ENCODE measurements around the gene TCTN2.

The TCTN2 gene

DNA sequence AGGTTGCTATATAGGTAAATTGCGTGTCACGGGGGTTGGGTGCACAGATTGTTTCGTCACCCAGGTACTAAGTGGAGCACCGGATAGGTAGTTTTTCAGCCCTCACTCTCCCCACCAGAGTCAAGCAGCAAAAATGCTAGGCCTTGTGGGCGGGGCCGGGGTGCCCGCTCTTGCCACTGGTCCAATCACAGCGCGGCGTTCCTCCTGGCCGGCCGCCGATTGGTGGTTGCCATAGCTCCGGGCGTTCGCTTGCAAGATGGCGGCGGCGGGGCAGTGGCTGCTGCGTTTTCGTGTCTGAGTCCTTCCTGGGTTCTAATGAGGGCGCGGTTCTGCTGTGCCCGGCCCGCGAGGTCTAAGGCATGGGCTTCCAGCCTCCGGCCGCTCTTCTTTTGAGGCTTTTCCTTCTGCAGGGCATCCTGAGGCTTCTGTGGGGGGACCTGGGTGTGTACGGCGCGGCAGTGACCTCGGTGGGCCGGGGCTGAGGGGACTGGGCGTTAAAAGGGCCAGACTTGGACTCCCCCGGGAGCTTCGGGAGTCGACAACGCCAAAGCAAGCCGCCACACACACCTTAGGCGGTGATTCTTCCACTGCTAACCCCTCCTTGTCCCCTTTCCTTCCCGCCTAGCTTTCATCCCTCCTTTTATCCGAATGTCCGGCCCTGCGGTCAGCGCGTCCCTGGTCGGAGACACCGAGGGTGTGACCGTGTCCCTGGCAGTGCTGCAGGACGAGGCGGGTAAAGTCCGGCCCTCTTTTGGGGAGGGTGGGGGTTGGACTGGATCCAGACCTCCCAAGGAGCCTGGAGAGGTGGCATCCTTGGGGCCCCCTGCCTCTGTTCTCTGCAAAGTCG, at the start of gene TCTN2:
TSS of gene TCTN2 (plus strand) at position 232 of the 847 bp plus-strand sequence. CDS start at position 360, 128 bp downstream.
- DNase-seq = peak; percentile 59

DNA sequence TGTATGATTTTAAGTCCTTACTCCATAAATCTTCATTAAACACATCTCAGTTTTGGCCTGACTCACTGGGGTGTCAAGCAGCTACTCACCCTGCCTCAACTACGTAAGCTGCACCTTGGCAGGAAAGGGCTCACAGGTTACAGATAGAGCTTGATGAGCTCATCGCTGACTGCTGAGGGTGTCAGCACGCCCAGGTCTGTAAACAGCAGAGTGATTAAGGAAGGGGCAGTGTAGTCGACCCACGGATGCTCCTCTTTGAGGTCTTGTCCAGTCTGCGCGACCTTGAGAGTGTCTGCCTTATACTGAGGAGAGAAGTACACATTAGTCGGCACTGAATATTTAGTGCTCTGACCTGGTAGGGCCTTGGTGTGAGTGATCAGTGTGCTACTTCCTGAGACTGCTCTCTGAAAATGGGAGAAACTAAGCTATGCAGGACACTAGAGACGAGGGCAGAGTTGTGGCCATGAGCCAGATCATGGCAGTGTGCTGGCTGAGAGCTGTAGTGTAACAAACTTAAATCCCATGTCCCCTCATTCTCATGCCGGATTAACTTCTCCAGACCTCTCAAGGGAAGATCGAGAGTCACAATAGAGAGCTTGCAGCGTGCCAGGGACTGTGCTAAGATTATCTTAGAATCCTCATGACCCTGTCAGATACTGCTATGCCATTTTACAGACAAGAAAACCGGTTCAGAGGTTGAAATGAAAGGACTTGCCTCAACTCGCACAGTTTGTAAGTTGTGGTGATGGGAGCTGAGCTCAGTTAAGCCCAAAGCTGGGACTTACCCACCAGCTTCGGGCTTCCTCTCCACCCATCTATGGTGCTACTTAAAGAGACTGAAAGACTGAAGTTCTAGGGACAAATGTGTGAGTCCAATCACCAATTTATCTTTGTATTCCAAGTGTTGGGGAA, 49.0 kb upstream of the TCTN2 start:
- DNase-seq = no peak

DNA sequence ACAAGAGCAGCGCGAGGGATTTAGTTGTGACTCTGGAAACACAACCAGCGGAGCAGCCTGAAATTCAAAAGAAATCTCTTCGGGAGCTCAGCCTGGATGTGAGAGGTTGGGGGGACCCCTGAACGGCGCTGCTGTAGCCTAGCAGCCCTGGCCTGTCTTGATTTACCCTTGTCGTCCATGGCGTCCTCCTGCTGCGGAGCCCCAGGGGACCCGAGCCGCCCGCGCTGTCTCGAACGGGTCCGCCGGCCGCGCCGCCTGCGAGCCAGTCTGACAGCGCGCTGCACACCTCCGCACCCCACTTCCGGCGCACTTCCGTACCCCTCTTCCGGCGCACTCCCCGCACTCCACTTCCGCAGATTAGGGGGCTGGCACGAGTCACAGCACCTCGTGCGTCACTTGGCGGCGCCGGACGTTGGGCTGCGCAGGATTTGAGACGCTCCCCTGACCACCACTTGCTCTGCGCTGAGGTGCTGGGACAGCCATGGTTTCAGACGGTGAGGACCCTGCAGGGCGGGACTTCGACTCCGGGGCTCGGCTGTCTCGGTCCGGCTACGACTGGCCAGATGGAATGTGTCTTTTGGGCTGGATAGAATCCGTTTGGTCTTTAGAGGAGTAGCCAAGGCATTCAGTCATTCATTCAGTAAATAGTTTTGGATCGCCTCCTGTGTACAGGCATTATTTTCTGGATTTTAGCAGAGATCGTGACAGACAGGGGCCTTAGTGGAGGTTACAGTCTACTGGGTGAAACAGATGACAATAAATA, 37.4 kb upstream of the TCTN2 start, which contains the start of the genes EIF2B1 and GTF2H3:
TSS of gene EIF2B1 (minus strand) at position 308 of the 763 bp plus-strand sequence. CDS start at position 179, 129 bp downstream.
TSS of gene GTF2H3 (plus strand) at position 451 of the 763 bp plus-strand sequence. CDS start at position 482, 31 bp downstream.
- peak; percentile 93 for DNase-seq

DNA sequence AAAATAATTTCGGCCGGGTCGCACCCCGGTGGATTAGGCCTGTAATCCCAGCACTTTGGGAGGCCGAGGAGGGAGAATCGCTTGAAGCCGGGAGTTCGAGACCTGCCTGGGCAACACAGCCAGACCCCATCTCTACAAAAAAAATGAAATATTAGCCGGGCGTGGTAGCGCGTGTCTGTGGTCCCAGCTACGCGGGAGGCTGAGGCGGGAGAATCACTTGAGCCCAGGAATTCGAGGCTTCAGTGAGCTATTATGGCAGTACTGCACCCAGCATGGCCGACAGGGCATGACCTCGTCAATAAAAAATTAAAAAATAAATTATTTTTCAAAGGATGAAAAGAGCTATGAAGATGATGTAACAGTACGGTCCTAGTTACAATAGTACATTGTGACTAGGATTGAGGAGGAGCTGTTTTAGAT, 36.8 kb upstream of the TCTN2 start:
- DNase-seq = no peak

DNA sequence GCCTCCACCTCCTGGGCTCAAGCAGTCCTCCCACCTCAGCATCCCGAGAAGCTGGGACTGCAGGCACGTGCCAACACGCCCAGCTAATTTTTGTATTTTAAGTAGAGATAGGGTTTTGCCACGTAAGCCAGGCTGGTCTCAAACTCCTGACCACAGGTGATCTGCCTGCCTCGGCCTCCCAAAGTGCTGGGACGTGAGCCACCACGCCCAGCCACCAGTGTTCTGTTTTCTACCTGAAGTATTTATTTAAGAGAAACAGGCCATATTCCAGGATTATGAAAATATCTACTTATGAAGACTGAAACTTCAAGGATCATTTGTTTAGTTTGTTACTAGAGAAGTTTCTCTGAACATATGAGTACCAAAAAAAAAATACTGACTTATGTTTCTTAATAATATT, 27.0 kb upstream of the TCTN2 start:
- no peak for DNase-seq

DNA sequence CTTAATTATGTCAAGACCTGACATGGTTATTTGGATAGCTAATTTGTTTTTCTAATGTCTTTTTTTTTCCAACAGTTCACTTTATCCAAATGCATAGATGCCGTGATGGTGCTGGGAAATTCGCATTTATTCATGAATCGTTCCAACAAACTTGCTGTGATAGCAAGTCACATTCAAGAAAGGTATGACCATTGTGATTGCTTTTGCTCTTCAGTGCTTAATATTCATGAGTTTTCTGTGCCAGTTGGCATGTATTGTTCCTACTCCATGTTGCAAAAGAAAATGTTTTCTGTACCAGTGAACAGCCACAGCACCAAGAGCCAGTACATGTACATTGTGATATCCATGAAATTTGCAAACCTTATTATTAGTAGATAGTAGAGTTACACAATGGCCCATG, 25.5 kb upstream of the TCTN2 start:
- DNase-seq = no peak

DNA sequence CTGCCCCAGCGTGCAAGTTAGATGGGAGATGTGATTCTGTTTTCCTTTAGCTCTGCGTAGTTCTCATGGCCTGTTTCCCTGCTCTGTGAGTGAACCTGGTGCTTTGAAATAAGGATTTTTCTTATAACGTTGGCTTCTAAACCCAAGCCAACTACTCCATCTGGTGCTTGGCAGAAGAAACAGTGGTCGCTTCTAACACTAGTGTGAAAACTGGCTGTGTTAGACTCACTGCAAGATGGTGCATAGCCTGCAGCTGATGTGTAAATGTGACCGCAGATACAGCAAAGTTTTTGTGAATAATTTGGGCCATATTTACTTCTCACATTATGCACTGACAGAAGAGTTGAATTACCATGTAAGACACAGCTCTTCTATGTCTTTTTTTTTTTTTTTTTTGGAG, 25.0 kb upstream of the TCTN2 start:
- DNase-seq = no peak

DNA sequence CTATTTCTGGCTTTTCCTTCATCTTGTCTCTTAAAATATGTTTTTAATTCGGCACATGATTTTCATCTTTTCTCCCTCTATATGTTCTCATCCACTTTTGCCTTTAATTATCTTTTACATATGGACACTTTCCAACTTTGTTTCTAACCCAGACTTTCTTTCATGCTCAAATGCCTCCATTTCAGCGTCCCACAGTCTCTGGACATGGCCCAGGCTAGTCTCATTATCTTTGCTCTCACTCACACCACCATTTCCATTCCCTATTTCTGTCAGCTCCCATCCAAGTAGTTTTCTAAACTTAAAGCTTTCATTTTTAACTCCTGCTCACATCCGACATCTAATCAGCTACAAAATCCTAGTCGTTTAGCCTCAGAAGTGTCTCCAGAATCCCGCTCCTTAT, 22.5 kb upstream of the TCTN2 start:
- no peak for DNase-seq

DNA sequence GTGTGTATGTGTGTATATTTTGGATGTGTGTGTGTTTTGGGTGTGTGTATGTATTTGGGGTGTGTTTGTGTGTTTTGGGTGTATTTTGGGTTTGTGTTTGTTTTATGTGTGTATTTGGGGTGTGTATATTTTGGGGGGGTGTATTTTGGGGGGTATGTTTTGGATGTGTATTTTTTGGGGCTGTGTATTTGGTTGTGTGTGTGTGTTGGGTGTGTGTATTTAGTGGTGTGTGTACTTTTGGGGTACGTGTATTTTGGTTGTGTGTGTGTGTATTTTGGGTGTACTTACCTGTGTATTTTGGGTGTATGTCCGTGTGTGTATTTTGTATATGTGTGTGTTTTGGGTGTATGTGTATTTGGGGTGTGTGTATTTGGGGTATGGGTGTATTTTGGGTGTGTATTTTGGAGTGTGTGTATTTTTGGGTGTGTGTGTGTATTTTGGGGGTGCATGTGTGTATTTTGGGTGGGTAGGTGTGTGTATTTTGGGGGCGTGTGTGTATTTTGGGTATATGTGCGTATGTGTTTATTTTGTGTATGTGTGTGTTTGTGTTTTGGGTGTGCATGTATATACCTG, 16.7 kb upstream of the TCTN2 start:
- no peak for DNase-seq

DNA sequence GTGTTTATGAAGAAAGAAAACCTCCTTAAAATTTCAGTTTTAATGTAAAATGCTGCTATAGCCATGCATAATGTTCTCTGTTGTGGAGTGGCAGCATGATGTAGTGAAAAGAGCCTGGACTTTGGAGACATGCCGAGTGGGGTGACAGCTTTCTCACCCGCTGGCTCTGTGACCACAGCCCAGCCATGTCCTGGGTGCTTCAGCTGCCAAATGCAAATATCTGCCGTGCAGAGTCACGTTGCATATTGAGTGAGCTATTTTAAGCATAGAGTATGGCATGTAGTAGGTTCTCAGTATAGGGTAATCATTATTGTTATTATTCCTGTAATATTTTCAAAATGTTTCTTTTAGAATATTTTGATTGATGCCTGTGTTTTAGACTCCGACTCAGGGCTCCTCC, 15.5 kb upstream of the TCTN2 start:
- DNase-seq = no peak

DNA sequence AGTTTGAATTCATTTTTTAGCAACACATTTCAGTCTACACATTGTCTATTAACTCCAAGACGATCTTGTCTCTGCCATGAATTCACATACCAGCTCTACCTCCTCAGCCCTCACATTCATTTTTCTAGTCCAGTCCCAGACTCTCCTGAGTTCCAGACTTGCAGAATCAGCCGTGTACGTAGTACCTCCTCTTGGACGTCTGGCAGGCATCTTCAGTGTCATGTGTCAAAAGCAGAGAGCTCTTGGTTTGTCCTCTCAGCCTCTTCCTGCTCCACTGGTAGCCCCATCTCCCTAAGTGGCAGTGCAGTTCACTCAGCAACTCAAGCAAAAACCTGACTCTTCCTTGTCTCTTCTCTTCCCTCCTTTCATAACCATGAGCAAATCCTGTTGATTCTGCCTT, 14.5 kb upstream of the TCTN2 start:
- DNase-seq = no peak

DNA sequence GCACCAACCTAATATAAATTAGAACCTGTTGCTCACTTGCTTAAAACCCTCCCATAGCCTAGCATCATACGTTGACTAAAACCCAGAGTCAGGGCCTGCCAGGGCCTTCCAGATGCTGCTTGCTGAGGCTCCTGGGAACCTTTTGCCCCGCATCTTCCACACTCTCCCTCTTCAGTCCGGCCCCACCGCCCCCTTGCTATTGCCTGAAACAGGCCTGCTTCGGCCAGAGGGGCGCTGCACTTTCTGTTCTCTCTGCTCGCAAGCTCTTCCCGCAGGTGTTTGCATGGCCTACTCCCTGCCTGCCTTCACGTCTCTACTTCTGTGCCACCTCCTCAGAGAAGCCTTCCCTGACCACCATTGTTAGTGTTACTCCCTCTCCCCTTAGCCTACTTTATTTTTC, 13.7 kb upstream of the TCTN2 start:
- no peak for DNase-seq

DNA sequence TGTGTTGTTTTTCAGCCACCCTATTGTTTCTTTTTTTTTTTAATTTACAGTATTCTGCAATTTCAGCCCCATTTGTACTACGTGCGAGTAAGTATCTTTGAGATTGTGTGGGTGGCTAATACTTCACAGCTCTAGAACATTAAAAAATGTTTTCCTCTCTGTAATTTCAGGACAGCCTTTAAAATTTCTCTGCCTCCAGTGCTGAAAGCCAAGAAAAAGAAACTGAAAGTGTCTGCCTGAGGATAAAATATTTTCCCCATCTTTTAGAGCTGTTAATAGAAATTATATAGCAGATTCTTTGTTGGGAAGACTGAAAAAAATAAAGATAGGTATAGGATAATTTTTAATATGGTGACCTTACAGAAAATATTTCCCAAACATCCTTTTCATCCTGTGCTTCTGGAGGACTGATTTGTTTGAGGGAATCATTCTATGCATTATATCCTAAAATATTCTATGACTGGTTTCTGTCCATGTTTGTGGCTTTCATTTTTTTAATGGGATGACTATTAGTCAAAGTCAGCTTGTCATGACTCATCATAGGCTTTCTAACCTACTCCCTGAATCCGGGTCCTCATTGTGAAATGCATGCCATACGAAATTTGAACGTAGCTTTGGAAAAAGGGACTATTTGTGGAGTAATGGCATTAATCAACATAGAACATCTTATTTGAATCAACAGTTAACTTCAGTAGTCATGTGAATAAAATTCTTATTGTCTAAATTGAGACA, 10.8 kb upstream of the TCTN2 start:
- no peak for DNase-seq

DNA sequence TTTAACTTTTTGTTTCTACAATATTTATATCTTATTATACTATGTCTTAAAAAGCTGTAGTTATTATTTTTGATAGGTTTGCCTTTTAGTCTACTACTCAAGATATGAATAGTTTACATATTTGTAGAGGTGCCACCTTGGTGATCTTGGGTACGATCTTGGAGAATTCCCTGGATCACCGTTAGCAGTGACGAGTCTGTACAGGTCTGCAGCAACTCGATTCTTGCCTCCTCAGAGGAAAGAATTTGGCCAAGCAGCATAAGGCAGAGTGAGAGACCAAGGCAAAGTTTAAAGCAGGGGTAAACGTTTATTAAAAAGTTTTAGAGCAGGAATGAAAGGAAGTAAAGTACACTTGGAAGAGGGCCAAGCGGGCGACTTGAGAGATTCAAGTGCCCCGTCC, 3.1 kb upstream of the TCTN2 start:
- no peak for DNase-seq

DNA sequence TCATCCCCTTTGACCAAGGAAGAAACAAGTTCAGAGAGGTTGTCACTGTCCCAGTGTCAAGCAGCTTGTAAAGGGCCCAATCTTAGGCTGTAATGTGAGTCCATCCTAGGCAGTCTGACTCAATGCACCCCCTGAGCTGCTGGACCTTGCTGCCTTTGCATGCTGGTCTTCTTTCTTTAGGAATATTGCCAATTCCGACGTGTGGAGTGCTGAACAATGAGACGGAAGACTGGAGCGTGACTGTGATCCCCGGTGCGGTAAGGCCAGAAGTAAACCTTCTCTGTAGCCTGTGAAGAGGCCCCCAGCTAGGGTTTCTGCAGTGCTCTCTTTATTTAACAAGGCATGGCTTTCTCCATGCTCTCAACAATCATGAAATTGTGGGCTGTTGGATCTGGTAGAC, 963 bp downstream of the TCTN2 start:
- no peak for DNase-seq

DNA sequence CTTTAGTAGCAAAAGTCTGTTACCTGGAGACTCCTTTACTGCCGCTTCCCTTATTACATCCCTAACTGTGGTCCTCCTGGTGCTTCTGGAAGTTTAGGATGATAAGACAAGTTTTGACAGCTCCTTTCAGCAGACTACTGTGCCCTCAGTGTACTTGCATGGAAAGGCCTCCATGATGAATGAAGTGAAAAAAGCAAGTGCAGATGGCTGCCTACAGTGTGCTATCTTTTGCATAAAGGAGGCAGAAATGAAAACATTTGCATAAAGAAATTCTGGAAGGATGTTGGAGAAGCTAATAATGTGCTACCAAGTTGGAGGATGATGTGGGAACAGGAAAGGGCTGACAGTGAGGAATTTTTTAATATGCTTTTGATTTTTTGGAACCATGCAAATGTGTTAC, 4.5 kb downstream of the TCTN2 start:
- DNase-seq = no peak

DNA sequence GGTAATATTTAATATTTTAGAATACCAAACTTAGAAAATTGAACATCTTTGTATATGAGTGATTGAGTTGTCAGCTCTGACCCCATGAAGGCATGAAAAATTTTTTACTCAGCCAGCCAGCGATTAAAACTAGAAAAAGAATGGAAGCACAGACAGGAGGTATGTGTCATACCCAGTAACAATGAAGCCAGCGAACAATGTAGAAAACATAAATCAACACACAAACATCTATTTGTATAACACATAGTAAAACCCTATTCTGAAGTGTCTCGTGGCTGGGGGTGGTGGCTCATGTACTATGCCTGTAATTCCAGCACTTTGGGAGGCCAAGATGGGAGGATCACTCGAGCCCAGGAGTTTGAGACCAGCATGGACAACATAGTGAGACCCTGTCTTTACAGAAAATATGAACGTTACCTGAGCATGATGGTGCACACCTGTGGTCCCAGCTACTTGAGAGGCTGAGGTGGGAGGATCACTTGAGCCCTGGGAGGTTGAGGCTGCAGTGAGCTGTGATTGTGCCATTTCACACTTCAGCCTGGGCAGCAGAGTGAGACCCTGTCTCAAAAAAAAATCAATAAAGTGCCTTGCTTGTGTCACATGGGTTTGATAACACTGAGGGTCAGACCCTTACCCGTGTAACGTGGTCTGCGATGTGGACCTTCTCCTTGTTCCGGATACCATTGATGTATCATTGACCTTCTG, 5.9 kb downstream of the TCTN2 start:
- DNase-seq = no peak

DNA sequence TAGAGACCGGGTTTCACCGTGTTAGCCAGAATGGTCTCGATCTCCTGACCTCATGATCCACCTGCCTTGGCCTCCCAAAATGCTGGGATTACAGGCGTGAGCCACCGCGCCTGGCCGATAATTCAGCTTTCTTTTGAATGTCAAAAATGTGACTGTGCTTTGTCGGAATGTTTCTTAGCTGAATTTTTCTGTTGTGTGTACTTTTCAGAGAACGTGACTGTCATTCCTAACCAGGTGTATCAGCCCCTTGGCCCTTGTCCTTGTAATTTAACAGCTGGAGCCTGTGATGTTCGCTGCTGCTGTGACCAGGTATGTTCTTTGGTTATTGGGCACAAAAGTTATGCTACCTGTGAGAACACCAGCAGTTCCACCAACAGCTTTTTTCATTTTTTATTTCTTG, 8.1 kb downstream of the TCTN2 start:
- no peak for DNase-seq

DNA sequence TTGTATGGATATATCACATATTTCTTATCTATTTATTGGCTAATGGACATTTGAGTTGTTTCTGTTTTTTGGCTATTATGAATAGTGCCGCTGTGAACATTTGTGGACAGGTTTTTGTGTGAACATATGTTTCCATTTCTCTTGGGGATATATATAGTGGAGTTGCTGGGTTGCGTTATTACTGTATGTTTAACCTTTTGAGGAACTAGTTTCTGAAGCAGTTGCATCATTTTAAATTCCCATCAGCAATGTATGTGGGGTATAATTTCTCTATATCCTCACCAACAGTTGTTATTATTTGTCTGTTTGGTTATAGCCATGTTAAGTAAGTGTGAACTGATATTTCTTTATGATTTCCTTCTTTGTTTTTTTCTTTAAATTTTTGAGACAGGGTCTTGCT, 10.7 kb downstream of the TCTN2 start:
- DNase-seq = peak; percentile 38

DNA sequence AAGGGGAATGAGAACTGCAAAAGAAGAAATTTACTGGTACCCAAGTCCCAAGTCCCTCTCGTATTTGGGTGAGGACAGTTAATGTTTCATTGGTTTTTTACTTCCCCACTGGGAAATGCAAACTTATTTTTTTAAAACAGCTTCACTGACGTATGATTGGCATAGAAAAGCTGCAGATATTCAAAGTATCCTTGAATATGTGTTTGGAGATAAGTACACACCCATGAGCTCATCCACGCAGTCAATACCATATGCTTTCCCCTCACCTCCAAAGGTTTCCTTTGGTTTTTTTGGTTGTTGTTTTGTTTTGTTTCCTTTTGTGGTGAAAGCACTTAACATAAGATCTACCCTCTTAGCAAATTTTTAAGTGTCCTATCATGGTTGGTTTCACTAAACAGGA, 13.1 kb downstream of the TCTN2 start:
- no peak for DNase-seq

DNA sequence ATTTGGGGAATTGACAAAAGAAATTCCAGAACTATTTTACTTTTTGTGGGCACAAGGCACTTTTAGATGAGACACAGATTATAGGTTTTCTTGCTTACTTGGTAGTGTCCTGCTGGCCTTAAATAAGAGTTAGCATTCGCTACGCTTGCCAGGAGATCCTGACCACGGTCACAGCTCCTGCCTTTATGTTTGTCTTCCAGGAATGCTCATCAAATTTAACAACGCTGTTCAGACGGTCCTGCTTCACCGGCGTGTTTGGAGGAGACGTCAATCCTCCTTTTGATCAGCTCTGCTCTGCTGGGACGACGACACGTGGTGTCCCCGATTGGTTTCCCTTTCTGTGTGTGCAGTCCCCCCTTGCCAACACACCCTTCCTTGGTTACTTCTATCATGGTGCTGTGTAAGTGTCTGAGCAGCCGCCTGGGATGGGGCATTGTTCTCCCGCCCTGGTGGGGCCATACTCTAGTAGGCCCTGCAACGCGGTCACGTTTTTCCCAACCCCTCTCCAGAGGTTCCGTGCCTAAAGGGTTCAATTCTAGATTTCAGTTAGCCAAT, 15.8 kb downstream of the TCTN2 start:
- no peak for DNase-seq

Data from GF-D8 (cell line).